DMS 273 (cell line): ENCODE results near the gene TKTL1.

Source experiments
- DNase-seq: peaks from one replicate; lab custom pipeline; 2025; ENCODE audit not compliant: unreplicated experiment; lab: John Stamatoyannopoulos, UW

The TKTL1 gene

GRCh38 chrX:154374313-154375155 is 78.9 kb downstream of the TKTL1 start, which contains the start of gene FLNA:
FLNA (minus strand) TSS chrX:154374634; CDS start chrX:154371245, 3,389 bp downstream.
- peak; percentile 69 for DNase-seq

GRCh38 chrX:154375156-154375504 is 79.5 kb downstream of the TKTL1 start:
- DNase-seq = peak; percentile 55

- DNase-seq = peak; percentile 78
Measured at GRCh38 chrX:154376774-154377173, 81.2 kb downstream of the TKTL1 start.

- DNase-seq = peak; percentile 86
Measured at GRCh38 chrX:154378059-154378798, 82.6 kb downstream of the TKTL1 start.

- DNase-seq = peak; percentile 100
Measured at GRCh38 chrX:154378799-154379568, 83.4 kb downstream of the TKTL1 start, which contains the start of gene EMD. EMD (plus strand) TSS chrX:154379295; CDS start chrX:154379485, 190 bp downstream.

GRCh38 chrX:154379569-154379951 is 84.0 kb downstream of the TKTL1 start:
- peak; percentile 52 for DNase-seq
